Cardiac muscle cell (in vitro differentiated cells and primary cell): ENCODE results near the gene UCHL3. TPM values are rescaled to one million over a fixed set of nuclear protein-coding genes. Genes with fewer than 3 reads are reported as not detected.

Experiments used
- DNase-seq, 2 donors: peaks; one replicate each; pipeline versions ENCODE4 v3.0.0 to v3.0.0-alpha.2; 2010 to 2017; ENCODE audit warnings: low read depth in 1 of 2, low spot score in 1 of 2
- H3K27ac ChIP-seq: fragments of 200-600 bp; sonication (generic); 2 replicates; pipeline ENCODE4 v1.5.1; 2016
- H3K27me3 ChIP-seq: fragments of 200-600 bp; sonication (generic); 2 replicates; pipeline ENCODE4 v1.6.0; 2016; ENCODE audit warnings: control low read depth
- H3K36me3 ChIP-seq: fragments of 200-600 bp; sonication (generic); 2 replicates; pipeline ENCODE4 v1.5.1; 2016; ENCODE audit warnings: control low read depth
- H3K4me1 ChIP-seq: fragments of 200-600 bp; sonication (generic); 2 replicates; pipeline ENCODE4 v1.8.1; 2017; ENCODE audit warnings: low read depth, mild to moderate bottlenecking, mixed run types
- H3K4me3 ChIP-seq: fragments of 200-600 bp; sonication (generic); 2 replicates; pipeline ENCODE4 v1.5.1; 2016; ENCODE audit warnings: mild to moderate bottlenecking
- H3K9me3 ChIP-seq: fragments of 200-600 bp; sonication (generic); 2 replicates; pipeline ENCODE4 v1.5.1; 2017; ENCODE audit warnings: low read depth, mild to moderate bottlenecking, control low read depth
- CTCF ChIP-seq: IDR thresholded peaks from 2 replicates; pipeline ENCODE4 v1.5.1; 2012; ENCODE audit warnings: low read depth, mild to moderate bottlenecking, low read length
- polyA plus RNA-seq: library from polyadenylated mRNA; unstranded; fragments of >200 nt; fragmentation: Nextera tagmentation; extraction: Ambion mirVana; gene quantifications from 2 replicates; pipeline ENCODE4 v1.2.1, GENCODE V29; 2016
- total RNA-seq: library from RNA; depleted of rRNA; stranded (reverse); fragments of >200 nt; gene quantifications from 2 replicates; pipeline ENCODE4 v1.2.3, GENCODE V29; 2016

Gene UCHL3
- total and polyA plus RNA-seq, 2 experiments from 2014 or later, result 17.8 to 81.1 TPM

DNA sequence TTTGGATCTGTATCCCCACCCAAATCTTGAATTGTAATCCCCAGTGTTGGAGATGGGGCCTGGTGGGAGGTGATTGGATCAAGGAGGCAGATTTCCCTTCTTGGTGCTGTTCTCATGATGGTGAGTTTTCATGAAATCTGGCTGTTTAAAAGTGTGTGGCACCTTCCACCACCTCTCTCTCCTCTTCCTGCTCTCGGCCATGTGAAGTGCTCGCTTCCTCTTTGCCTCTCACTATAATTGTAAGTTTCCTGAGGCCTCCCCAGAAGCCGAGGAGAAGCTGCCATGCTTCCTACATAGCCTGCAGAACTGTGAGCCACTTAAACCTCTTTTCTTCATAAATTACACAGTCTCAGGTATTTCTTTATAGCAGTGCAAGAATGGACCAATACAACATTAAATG lies 27.6 kb upstream of the UCHL3 start:
- no peak for DNase-seq
- Histone ChIP-seq H3K4me1 (no peaks in the 10 kb centered on the region), H3K27me3 (no peaks in the 10 kb centered on the region), H3K9me3 (no peaks in the 10 kb centered on the region), H3K36me3 (peaks cover 4% of the 10 kb centered on the region), H3K27ac (no peak overlapping the region), H3K4me3 (no peak overlapping the region)
- no peak for TF ChIP-seq CTCF

DNA sequence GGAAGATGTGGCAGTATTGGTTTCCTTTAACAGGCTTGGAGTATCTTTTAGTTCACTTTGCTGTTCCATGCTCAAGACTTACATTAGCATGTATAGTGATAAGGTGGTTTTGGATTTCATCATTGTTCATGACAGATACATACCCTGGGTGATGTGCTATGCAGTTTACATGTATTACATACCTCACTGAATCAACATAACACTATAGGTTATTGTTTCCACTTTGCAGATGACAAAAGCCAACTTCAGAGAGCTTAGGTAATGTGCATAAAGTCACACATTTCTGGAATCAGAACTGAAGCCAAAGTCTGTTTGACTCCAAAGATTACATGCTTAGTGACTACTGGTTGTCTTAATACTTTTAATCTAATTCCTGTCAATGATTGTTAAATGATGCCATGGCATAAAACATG lies 19.0 kb upstream of the UCHL3 start:
- Histone ChIP-seq H3K27ac (no peak overlapping the region), H3K4me3 (no peak overlapping the region), H3K27me3 (no peaks in the 10 kb centered on the region), H3K36me3 (peaks cover 9% of the 10 kb centered on the region), H3K9me3 (no peaks in the 10 kb centered on the region), H3K4me1 (peaks cover 9% of the 10 kb centered on the region)
- DNase-seq, result no peak
- TF ChIP-seq CTCF, result no peak

- no peaks in the 10 kb centered on the region for H3K36me3 ChIP-seq
- H3K27ac ChIP-seq, result no peak overlapping the region
- no peaks in the 10 kb centered on the region for H3K9me3 ChIP-seq
- no peaks in the 10 kb centered on the region for H3K27me3 ChIP-seq
- peaks cover 16% of the 10 kb centered on the region for H3K4me1 ChIP-seq
- no peak for TF ChIP-seq CTCF
- H3K4me3 ChIP-seq, result no peak overlapping the region
- no peak for DNase-seq
Measured at GRCh38 chr13:75533861-75534260, 15.7 kb upstream of the UCHL3 start.

DNA sequence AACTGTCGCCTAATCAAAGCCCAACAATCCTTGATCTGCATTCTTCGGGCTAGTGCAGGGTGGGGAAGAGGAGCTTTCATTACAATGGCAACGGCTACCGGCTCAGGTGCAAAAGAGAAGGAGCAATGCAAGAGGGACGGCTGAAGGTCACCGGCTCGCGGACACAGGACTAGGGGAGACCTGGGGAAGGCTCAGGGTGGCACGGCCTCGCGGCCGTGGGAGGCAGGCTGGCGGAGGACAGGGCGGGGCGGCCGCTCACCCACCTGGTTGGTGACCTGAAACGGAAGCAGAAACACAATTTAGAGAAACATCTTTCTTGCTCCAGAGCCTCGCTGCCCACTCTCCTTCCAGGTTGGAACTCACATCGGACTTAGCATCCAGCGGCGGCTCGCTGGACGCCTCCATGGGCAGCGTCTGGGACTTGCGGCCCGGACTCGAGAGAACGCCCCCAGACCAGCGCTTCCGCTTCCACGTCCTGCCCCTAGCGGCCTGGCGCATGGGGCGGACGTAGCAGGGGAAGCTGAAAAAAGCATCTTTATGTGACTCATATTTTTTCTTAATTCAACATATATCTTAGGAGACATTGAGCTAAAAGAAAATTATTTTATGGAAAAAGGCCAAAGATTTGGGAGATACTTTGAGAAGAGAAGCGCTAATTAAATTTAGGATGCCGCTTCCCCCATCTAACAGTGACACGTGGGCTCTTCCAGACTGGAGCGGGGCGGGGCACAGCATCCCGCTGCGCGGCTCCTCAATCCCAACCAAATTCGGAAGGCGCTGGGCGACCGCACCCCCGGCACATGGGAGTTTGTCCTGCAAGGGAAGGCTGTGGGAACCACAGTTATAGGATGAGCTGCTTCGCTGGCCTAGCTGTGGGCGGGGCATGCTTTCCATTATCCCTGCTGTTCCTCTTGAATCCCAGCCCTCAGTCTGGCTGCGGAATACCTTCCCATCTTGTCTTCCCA lies 11.9 kb upstream of the UCHL3 start, which contains the start of gene COMMD6:
Gene COMMD6 (minus strand): TSS at position 441 of the 965 bp plus-strand sequence. CDS start 36 bp downstream, at position 405.
- Histone ChIP-seq H3K36me3 (no peaks in the 10 kb centered on the region), H3K27ac (peak within 1 kb of the TSS; percentile 94), H3K27me3 (no peaks in the 10 kb centered on the region), H3K4me1 (peaks cover 7% of the 10 kb centered on the region), H3K4me3 (peak within 1 kb of the TSS; percentile 75), H3K9me3 (no peaks in the 10 kb centered on the region)
- peak; percentile 86 to 92 for DNase-seq
- TF ChIP-seq CTCF, result no peak

DNA sequence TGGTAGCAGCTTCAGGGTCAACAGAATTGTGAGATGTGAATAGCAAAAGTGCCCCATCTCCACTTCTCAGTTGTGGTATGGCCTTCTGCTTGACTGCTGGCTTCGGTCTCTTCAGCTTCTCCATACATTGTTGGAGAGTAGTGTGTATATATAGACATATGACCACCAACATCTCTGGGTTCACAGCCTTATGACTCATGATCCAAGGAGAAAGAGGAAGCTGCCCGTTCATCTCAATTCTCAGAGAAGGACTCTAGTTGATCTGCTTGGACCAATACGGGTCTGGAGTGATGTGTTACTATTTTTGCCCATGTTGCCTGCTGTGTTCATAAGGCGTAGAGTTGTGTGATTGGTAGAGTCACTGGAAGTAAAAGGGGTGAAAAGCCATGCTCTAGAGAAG lies 8.3 kb upstream of the UCHL3 start:
- no peaks in the 10 kb centered on the region for H3K27me3 ChIP-seq
- TF ChIP-seq CTCF, result no peak
- H3K36me3 ChIP-seq, result no peaks in the 10 kb centered on the region
- no peak overlapping the region for H3K27ac ChIP-seq
- no peak for DNase-seq
- H3K9me3 ChIP-seq, result no peaks in the 10 kb centered on the region
- H3K4me3 ChIP-seq, result no peak overlapping the region
- peaks cover 6% of the 10 kb centered on the region for H3K4me1 ChIP-seq
